NCI-H524 (cell line): ENCODE results near the gene FOS.
"Not testable (repeated sequence)": the region's sequence is repeated elsewhere in the genome, so short reads cannot be mapped to it uniquely, and the experiment has no call there.

Source experiments
- DNase-seq, 2 experiments: peaks; one replicate each; lab custom pipeline; 2025; lab: John Stamatoyannopoulos, UW

Gene FOS

GRCh38 chr14:75278422-75279152 is at the start of gene FOS:
Gene FOS, plus strand, starts transcription at chr14:75278828. Its CDS starts 155 bp downstream, at chr14:75278983.
- peak; percentile 93 to 94 for DNase-seq

GRCh38 chr14:75229661-75230139 is 48.9 kb upstream of the FOS start:
- DNase-seq = no peak

- no peak for DNase-seq
Observed at GRCh38 chr14:75230140-75230792, 48.4 kb upstream of the FOS start.

DNA sequence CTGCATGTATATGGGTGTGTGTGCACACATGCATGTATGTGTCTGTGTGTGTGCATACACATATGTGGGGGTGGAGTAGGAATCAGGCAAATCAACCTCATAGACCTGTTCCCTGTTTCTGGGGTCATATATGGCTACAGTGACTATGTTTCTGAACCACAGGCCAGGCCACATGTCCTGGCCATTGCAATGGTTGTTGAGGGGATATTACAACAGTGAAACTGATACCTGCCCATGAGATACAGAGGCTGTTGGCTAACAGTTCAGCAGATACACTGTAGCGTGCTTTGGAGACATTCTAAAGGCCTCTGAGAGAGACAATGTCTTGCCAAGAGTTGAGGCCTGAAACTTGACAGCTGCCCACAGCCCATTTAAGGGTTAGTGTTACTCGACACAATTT is 47.3 kb upstream of the FOS start:
- DNase-seq = no peak

DNA sequence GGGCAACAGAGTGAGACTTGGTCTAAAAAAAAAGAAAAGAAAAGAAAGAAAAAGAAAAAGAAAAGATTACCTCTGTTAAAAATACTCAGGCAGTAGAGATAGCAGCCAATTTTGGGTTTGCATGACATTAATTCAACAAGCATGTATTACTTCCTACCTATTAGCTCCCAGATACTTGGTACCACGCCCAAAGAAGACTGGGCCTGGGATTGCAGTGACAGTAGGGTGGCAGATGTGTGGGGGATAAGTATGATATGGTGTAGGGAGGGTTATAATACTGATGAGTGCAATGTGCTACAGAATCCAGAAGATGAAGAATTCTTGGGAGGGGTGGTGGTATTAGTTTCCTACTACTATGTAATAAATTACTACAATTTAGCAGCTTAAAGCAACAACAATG is 46.4 kb upstream of the FOS start:
- no peak for DNase-seq

DNA sequence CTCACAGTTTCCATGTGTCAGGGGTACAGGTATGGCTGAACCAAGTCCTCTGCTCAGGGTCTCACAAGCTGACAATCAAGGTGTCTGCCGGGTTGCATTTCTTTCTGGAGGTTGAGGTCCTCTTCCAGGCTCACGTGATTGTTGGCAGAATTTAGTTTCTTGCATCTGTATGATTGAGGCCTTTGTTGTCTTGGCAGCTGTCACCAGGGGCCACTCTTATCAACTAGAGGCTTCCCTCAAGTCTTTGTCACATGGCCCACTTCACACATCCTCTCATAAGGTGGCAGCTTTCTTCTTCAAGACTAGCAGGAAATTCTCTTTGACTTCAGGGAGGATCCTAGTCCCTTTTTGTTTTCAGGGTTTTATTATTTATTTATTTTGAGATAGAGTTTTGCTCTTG is 46.0 kb upstream of the FOS start:
- no peak for DNase-seq

- no peak for DNase-seq
Observed at GRCh38 chr14:75234173-75235115, 44.2 kb upstream of the FOS start.

GRCh38 chr14:75235198-75235597 is 43.4 kb upstream of the FOS start:
- DNase-seq = not testable (repeated sequence)

DNA sequence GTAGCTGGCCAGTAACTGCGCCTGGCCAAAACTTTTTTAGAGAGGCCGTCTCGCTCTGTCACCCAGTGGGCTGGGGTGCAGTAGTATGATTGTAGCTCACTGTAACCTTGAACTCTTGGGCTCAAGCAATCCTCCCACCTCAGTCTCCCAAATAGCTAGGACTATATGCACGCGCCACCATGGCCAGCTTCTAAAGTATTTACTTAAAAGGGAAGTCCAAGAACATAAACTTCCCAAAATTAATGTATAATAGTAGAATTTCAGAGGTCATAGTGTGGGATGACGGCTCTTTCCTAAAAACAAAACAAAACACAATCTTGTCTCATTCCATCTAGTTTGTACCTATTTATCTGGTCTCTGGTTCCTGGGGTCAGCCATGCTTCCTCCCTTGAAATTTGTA is 42.2 kb upstream of the FOS start:
- no peak for DNase-seq

DNA sequence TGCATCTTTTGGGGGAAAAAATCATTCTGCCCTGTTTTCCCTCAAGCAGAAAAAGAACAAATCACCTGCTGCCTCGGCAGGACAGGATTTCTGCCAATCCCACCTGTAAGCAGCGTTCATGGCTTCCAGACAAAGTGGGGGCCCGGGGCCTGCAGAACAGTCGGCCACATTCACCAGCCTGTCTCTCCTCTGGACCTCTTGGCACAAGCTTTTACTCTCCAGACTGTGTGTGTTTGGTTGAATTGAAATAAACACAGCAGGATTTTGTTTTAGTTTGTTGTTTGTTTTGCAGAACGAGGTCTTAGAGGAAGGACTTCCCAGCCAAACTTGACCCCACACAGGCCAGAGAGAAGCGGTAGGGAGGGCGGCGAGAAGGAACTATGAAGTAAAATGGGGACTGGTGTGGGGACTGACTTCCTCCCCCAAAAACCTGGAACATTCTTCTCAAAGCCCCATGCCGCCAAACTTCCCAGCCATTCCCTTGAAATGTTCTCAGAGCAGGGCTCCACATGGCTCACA is 41.7 kb upstream of the FOS start:
- DNase-seq = no peak

- DNase-seq = no peak
Observed at GRCh38 chr14:75238756-75239455, 39.7 kb upstream of the FOS start.

DNA sequence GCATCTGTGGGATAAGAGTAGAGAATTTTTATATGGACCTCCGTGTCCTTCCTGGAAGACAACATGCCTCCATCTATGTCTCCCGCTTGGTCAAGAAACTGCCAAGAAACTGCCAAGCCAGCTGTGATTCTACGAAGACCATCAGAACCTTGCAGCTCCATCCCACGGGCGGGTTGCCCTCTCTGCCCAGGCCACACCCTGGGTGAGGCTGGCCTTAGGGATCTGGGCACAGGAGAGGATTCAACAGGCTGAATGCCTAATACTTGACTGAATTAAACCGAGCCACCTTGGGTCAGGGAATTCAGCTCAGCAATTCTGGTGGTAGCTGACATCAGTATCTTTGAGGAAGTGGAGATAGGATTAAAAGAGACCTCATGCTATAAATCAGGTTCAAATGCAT is 37.8 kb upstream of the FOS start:
- DNase-seq = no peak

- peak; percentile 99 for DNase-seq
Observed at GRCh38 chr14:75242546-75243273, 35.9 kb upstream of the FOS start.

- no peak for DNase-seq
Observed at GRCh38 chr14:75244121-75244520, 34.5 kb upstream of the FOS start.

DNA sequence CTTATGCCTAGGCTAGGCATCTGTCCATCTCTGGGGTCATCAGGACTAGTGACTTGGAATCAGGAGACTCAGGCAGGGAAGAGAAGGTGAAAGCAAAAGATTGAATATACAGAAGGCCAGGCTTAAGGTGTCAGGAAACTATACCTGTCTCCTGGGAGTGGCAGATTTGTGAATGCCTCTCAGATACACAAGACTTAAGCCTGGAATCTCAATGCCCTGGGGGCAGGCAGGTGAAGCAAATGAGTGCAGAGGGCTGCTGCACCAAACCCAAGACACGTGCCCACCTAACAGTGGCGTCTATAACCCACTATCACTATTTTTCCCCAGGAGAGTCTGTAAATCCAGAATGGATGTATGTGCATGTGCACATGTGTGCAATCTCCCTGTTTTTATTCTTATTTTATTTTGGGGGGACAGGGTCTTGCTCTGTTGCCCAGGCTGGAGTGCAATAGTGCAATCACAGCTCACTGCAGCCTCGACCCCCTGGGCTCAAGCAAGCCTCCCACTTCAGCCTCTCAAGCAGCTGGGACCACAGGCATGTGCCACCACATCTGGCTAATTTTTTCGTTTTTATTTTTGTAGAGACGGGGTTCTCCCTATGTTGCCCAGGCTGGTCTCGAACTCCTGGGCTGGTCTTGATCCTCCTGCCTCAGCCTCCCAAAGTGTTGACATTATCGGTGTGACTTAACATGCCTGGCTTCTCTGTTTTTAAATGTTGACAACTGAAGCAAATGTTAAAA is 31.9 kb upstream of the FOS start:
- no peak for DNase-seq

DNA sequence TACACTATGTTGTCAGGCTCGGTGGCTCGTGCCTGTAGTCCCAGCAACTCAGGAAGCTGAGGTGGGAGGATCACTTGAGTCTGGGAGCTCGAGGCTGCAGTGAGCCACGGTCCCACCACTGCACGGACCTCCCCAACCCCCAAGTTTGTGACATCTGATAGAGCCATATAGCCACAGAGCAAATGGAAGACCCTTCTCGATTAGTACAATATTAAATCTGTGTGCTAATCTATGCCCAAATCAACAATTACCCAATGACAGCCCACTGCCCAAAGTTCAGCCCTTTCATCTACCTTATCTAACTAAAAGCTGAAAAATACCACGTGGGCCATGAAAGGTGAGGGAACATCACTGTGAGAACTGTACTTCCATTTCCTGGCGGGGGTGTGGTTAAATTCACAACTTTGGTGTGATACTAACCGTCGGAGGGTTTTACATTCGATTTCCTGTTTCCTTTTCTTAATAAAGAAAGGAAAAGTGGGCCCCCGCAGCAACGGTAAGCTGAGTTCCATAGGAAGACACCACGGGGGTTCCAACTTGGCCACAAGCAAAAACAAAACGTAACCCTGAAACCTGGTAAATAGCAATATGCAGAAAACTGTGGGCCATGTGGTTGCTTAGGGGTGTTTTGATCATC is 31.2 kb upstream of the FOS start:
- no peak for DNase-seq

DNA sequence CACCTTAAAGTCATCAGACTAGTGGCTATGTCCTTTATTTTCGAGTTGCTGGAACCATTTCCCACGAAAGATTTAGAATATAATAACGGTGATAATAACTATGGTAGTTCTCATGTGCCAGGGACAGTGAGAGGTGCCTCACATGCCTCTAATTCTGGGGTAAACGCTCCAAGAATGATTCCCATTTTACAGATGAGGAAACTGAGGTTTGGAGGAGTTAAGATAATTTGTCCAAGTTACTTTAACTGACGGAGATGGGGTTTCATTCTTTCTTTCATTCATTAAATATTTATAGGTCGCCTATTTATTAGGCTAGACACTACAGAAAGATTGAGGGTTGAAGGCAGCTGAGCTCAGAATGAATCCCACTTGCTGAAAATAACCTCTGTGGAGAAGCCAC is 30.7 kb upstream of the FOS start:
- no peak for DNase-seq

GRCh38 chr14:75249251-75249957 is 29.2 kb upstream of the FOS start:
- peak in 1 of 2 experiments; percentile 35 for DNase-seq

GRCh38 chr14:75249958-75250336 is 28.7 kb upstream of the FOS start:
- no peak for DNase-seq
